Liver (tissue), 3 donors: Measurements from ENCODE around the gene TMEM212.

Experiments used
- ATF3 ChIP-seq: IDR thresholded peaks from 2 replicates; pipeline ENCODE4 v1.6.1; 2016; ENCODE audit warnings: antibody characterized with exemption
- CTCF ChIP-seq: fragments of 150-350 bp; IDR thresholded peaks from 2 replicates; pipeline ENCODE4 v1.5.1; 2017; ENCODE audit warnings: improper control_type of control experiment, low read depth, low read length; ENCODE audit not compliant: missing input control
- EGR1 ChIP-seq, 2 donors: IDR thresholded peaks; 2 replicates each; pipeline ENCODE4 v1.6.1; 2016 to 2018; ENCODE audit warnings: antibody characterized with exemption in 2 of 2, low read depth in 2 of 2
- FOXA1 ChIP-seq: IDR thresholded peaks from 2 replicates; pipeline ENCODE4 v1.6.1; 2016; ENCODE audit warnings: antibody characterized with exemption
- JUND ChIP-seq, 2 donors: IDR thresholded peaks; 2 replicates each; pipeline ENCODE4 v1.6.1; 2016; ENCODE audit warnings: antibody characterized with exemption in 2 of 2
- MAX ChIP-seq: IDR thresholded peaks from 2 replicates; pipeline ENCODE4 v1.6.1; 2016; ENCODE audit warnings: antibody characterized with exemption
- NR2F2 ChIP-seq: IDR thresholded peaks from 2 replicates; pipeline ENCODE4 v1.6.1; 2016; ENCODE audit warnings: antibody characterized with exemption
- RAD21 ChIP-seq, 2 donors: IDR thresholded peaks; 2 replicates each; pipeline ENCODE4 v1.6.1; 2016; ENCODE audit warnings: antibody characterized with exemption in 2 of 2, mild to moderate bottlenecking in 2 of 2
- REST ChIP-seq: IDR thresholded peaks from 2 replicates; pipeline ENCODE4 v1.6.1; 2016; ENCODE audit warnings: antibody characterized with exemption, mild to moderate bottlenecking
- RXRA ChIP-seq, 2 donors: IDR thresholded peaks; 2 replicates each; pipeline ENCODE4 v1.6.1; 2017 to 2018; ENCODE audit warnings: antibody characterized with exemption in 2 of 2, mild to moderate bottlenecking in 1 of 2
- SP1 ChIP-seq: IDR thresholded peaks from 2 replicates; pipeline ENCODE4 v1.6.1; 2018; ENCODE audit warnings: antibody characterized with exemption, mild to moderate bottlenecking
- YY1 ChIP-seq: IDR thresholded peaks from 2 replicates; pipeline ENCODE4 v1.6.1; 2016; ENCODE audit warnings: antibody characterized with exemption, mild to moderate bottlenecking
- donor health status: healthy.
- donor health status: healthy.

GRCh38 chr3:171832989-171833388, 10.2 kb upstream of the TMEM212 start:
- TF ChIP-seq CTCF: no peak
- TF ChIP-seq MAX: no peak
- no peak for TF ChIP-seq EGR1 (IDR thresholded peaks at IDR 0.05; ENCODE audit: low read depth in 2 of 2)
- no peak for TF ChIP-seq REST
- no peak for TF ChIP-seq ATF3
- TF ChIP-seq JUND (IDR thresholded peaks at IDR 0.05): no peak
- TF ChIP-seq RXRA (IDR thresholded peaks at IDR 0.05): no peak
- TF ChIP-seq RAD21 (IDR thresholded peaks at IDR 0.05): no peak
- TF ChIP-seq YY1: no peak
- no peak for TF ChIP-seq SP1
- TF ChIP-seq FOXA1: no peak
- TF ChIP-seq NR2F2: no peak
